ENCODE measurements around the gene BLOC1S1.

- TF ChIP-seq CTCF (conservative IDR thresholded peaks at IDR 0.05; ENCODE audit: low read length) (no peak), EZH2phosphoT487 (IDR thresholded peaks at IDR 0.05; ENCODE audit: borderline replicate concordance) (no peak)
Observed at GRCh38 chr12:55676707-55677106, 39.1 kb upstream of the BLOC1S1 start.
